ENCODE measurements around the gene APOO.

APOO gene

GRCh38 chrX:23817979-23818336 is 89.8 kb downstream of the APOO start:
- DNase-seq (ENCODE audit: low spot score) = no peak

- no peak for DNase-seq (ENCODE audit: low spot score)
Measured at GRCh38 chrX:23816179-23816578, 91.6 kb downstream of the APOO start.

- DNase-seq (ENCODE audit: low spot score) = no peak
Measured at GRCh38 chrX:23815376-23815775, 92.4 kb downstream of the APOO start.

GRCh38 chrX:23813808-23814207 is 93.9 kb downstream of the APOO start:
- no peak for DNase-seq (ENCODE audit: low spot score)

- DNase-seq (ENCODE audit: low spot score) = no peak
Measured at GRCh38 chrX:23811656-23812055, 96.1 kb downstream of the APOO start.

- no peak for DNase-seq (ENCODE audit: low spot score)
Measured at GRCh38 chrX:23811108-23811651, 96.6 kb downstream of the APOO start.

- DNase-seq (ENCODE audit: low spot score) = no peak
Measured at GRCh38 chrX:23810279-23810678, 97.5 kb downstream of the APOO start.

- DNase-seq (ENCODE audit: low spot score) = no peak
Measured at GRCh38 chrX:23805389-23805788, 102.3 kb downstream of the APOO start.

- no peak for DNase-seq (ENCODE audit: low spot score)
Measured at GRCh38 chrX:23804578-23804977, 103.2 kb downstream of the APOO start.

GRCh38 chrX:23803931-23804381 is 103.8 kb downstream of the APOO start:
- DNase-seq (ENCODE audit: low spot score) = peak; percentile 40

GRCh38 chrX:23802431-23802830 is 105.3 kb downstream of the APOO start:
- DNase-seq (ENCODE audit: low spot score) = no peak

- no peak for DNase-seq (ENCODE audit: low spot score)
Measured at GRCh38 chrX:23799469-23800065, 108.2 kb downstream of the APOO start.

- DNase-seq (ENCODE audit: low spot score) = no peak
Measured at GRCh38 chrX:23797371-23798128, 110.2 kb downstream of the APOO start.

- DNase-seq (ENCODE audit: low spot score) = no peak
Measured at GRCh38 chrX:23795221-23795620, 112.5 kb downstream of the APOO start.

- DNase-seq (ENCODE audit: low spot score) = no peak
Measured at GRCh38 chrX:23792861-23793553, 114.7 kb downstream of the APOO start.

GRCh38 chrX:23790155-23790497 is 117.6 kb downstream of the APOO start:
- DNase-seq (ENCODE audit: low spot score) = no peak

GRCh38 chrX:23789386-23790154 is 118.2 kb downstream of the APOO start:
- DNase-seq (ENCODE audit: low spot score) = no peak

GRCh38 chrX:23788946-23789345 is 118.8 kb downstream of the APOO start:
- no peak for DNase-seq (ENCODE audit: low spot score)

- no peak for DNase-seq (ENCODE audit: low spot score)
Measured at GRCh38 chrX:23788521-23788920, 119.2 kb downstream of the APOO start.

GRCh38 chrX:23787745-23788118 is 120.0 kb downstream of the APOO start:
- no peak for DNase-seq (ENCODE audit: low spot score)

GRCh38 chrX:23786268-23786815 is 121.4 kb downstream of the APOO start:
- no peak for DNase-seq (ENCODE audit: low spot score)

GRCh38 chrX:23785580-23785979 is 122.2 kb downstream of the APOO start:
- no peak for DNase-seq (ENCODE audit: low spot score)

All from hepatic stellate cell (primary cell).